Fibroblast of skin of back (primary cell): ENCODE measurements around the gene TAGLN.

Experiments
- DNase-seq: peaks from one replicate; pipeline ENCODE4 v3.0.0-alpha.2; 2013

Gene TAGLN

DNA sequence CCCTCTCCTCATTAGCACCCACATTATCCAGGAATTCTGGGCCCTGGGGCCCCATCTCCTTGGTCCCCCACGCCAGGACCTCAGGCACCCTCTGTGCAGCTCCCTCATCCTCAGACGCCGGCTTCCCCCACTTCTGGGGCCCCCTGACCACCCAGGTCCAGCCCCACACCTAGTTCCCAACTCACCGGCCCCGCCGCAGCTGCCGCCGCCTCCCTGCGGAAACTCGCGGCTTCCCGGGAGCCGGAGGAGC, 32.6 kb downstream of the TAGLN start, which contains the start of gene PCSK7:
Gene PCSK7, minus strand, starts transcription at position 232 of the 250 bp plus-strand sequence. CDS start 2,229 bp downstream, outside the sequence.
- no peak for DNase-seq

GRCh38 chr11:117232092-117232878, 33.1 kb downstream of the TAGLN start, which contains the start of gene RNF214:
Gene RNF214, plus strand, starts transcription at chr11:117232671. Its CDS starts 1,602 bp downstream, at chr11:117234273.
- peak; percentile 78 for DNase-seq

GRCh38 chr11:117232911-117233409, 33.8 kb downstream of the TAGLN start:
- DNase-seq: no peak

DNA sequence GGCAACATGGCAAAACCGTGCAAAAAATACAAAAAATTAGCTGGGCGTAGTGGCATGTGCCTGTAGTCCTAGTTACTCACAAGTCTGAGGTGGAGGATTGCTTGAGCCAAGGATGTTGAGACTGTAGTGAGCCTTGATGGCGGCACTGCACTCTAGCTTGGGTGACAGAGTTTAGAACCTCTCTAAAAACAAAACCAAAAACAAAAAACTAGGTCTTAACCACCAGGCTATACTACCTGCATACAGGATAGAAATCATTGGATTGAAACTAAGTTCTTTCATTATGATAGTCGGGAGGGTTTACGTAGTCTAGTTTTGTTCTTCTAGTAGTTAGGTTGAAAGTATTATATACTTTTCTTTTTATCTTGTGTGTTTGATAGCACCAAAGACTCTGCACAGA, 39.1 kb downstream of the TAGLN start:
- no peak for DNase-seq

- DNase-seq: peak; percentile 93
Observed at GRCh38 chr11:117239295-117239694, 40.1 kb downstream of the TAGLN start.

DNA sequence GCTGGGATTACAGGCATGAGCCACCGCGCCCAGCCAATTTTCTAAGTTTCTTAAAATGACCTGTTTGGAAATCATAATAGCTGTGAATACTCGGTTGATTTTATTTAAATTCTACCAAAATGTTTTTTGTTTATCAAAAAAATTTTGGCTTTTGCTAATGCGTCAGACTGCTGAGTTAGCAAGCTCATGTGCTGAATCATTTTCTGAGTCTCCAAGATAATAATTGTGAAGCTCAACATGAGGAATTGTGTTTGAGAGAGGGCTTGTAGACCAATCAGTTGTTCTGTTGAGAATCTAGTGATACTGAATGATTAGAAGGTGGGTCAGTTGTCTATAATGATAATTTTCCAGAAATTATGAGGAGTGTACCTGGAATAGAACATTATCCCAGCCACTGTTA, 49.2 kb downstream of the TAGLN start:
- no peak for DNase-seq

DNA sequence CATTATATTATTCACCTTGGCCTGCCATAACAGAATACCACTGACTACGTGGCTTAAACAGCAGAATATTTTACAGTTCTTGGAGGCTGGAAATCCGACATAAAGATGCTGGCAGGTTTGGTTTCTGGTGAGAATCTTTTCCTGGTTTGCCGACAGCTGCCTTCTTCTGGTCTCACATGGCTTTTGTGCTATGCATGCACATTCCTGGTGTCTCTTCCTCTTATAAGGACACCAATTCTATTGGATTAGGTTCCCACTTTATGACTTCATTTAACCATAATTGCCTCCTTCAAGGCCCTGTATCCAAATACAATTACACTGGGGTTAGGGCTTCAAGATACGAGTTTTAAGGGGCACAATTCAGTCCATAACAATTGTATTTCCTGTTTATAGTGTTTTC, 50.4 kb downstream of the TAGLN start:
- DNase-seq: no peak

GRCh38 chr11:117251506-117251905, 52.3 kb downstream of the TAGLN start:
- DNase-seq: no peak

GRCh38 chr11:117255966-117256365, 56.8 kb downstream of the TAGLN start:
- no peak for DNase-seq

- peak; percentile 75 for DNase-seq
Observed at GRCh38 chr11:117256573-117256972, 57.4 kb downstream of the TAGLN start.
